Peyer's patch (tissue), 4 donors: ENCODE measurements around the gene CSRNP2. TPM values are rescaled to one million over a fixed set of nuclear protein-coding genes. Genes with fewer than 3 reads are reported as not detected.

ENCODE experiments used
- DNase-seq, 3 donors: peaks; one replicate each; pipeline ENCODE4 v3.0.0-alpha.2; 2017 to 2019
- H3K27ac ChIP-seq, 4 donors: fragments of 200-600 bp; sonication (generic); one replicate each; pipeline ENCODE4 v1.5.1; 2016 to 2019
- H3K27me3 ChIP-seq, 2 donors: fragments of 200-600 bp; sonication (generic); one replicate each; pipeline ENCODE4 v1.5.1; 2019
- H3K36me3 ChIP-seq, 3 donors: fragments of 200-600 bp; sonication (generic); one replicate each; pipeline ENCODE4 v1.5.1; 2016 to 2019
- H3K4me1 ChIP-seq, 4 donors: fragments of 200-600 bp; sonication (generic); one replicate each; pipeline ENCODE4 v1.5.1; 2016 to 2019
- H3K4me3 ChIP-seq, 4 donors: fragments of 200-600 bp; sonication (generic); 1 replicate in 3 of 4; 2 replicates in 1 of 4; pipeline ENCODE4 v1.5.1; 2016 to 2019; ENCODE audit warnings: mild to moderate bottlenecking in 1 of 4
- H3K9me3 ChIP-seq, 4 donors: fragments of 200-600 bp; sonication (generic); one replicate each; pipeline ENCODE4 v1.5.1; 2016 to 2019; ENCODE audit warnings: mild to moderate bottlenecking in 1 of 4
- CTCF ChIP-seq, 6 experiments: fragments of 450-650 bp in 4 of 6; fragments of 200-600 bp in 2 of 6; sonication (generic) in 1 of 6; IDR thresholded peaks; one replicate each; pipeline ENCODE4 v1.5.1; 2017 to 2019; ENCODE audit warnings: antibody characterized with exemption in 6 of 6, mild to moderate bottlenecking in 3 of 6, moderate library complexity in 1 of 6
- POLR2A ChIP-seq, 2 donors: fragments of 450-650 bp; IDR thresholded peaks; one replicate each; pipeline ENCODE4 v1.5.1; 2017; ENCODE audit warnings: antibody characterized with exemption in 2 of 2, mild to moderate bottlenecking in 2 of 2, moderate library complexity in 2 of 2
- total RNA-seq, 4 donors: library from RNA; depleted of rRNA; stranded (reverse); fragments of >200 nt; gene quantifications; one replicate each; pipeline ENCODE4 v1.1.0, GENCODE V29; 2016

CSRNP2 gene
- total RNA-seq, 4 donors from 2014 or later = 17.8 to 23.1 (median 21.1) TPM

GRCh38 chr12:51103977-51104376 lies 20.6 kb upstream of the CSRNP2 start:
- no peak overlapping the region for H3K27ac ChIP-seq
- H3K4me3 ChIP-seq = no peak overlapping the region
- no peaks in the 10 kb centered on the region for H3K9me3 ChIP-seq
- no peaks in the 10 kb centered on the region for H3K4me1 ChIP-seq
- no peak for DNase-seq
- TF ChIP-seq CTCF (IDR thresholded peaks at IDR 0.05) (no peak), POLR2A (IDR thresholded peaks at IDR 0.05) (no peak)
- peaks cover 0 to 90% (median 0%) of the 10 kb centered on the region in 3 donors for H3K36me3 ChIP-seq
- H3K27me3 ChIP-seq = no peaks in the 10 kb centered on the region

GRCh38 chr12:51098611-51099010 lies 15.2 kb upstream of the CSRNP2 start:
- no peaks in the 10 kb centered on the region for H3K27me3 ChIP-seq
- H3K36me3 ChIP-seq = peaks cover 0 to 98% (median 0%) of the 10 kb centered on the region in 3 donors
- H3K9me3 ChIP-seq = no peaks in the 10 kb centered on the region
- H3K27ac ChIP-seq = no peak overlapping the region
- TF ChIP-seq POLR2A (IDR thresholded peaks at IDR 0.05) (no peak), CTCF (IDR thresholded peaks at IDR 0.05) (no peak)
- no peaks in the 10 kb centered on the region for H3K4me1 ChIP-seq
- no peak for DNase-seq
- H3K4me3 ChIP-seq = no peak overlapping the region

- Histone ChIP-seq H3K4me1 (no peaks in the 10 kb centered on the region), H3K27me3 (no peaks in the 10 kb centered on the region), H3K9me3 (no peaks in the 10 kb centered on the region), H3K4me3 (no peak overlapping the region), H3K36me3 (peaks cover 0 to 21% (median 0%) of the 10 kb centered on the region in 3 donors), H3K27ac (no peak overlapping the region)
- DNase-seq = no peak
- TF ChIP-seq CTCF (IDR thresholded peaks at IDR 0.05) (no peak), POLR2A (IDR thresholded peaks at IDR 0.05) (no peak)
Observed at GRCh38 chr12:51090705-51091229, 7.4 kb upstream of the CSRNP2 start.

- no peak for TF ChIP-seq CTCF (IDR thresholded peaks at IDR 0.05)
- TF ChIP-seq POLR2A (IDR thresholded peaks at IDR 0.05) = no peak
- H3K9me3 ChIP-seq = no peaks in the 10 kb centered on the region
- no peak overlapping the region for H3K27ac ChIP-seq
- no peak overlapping the region for H3K4me3 ChIP-seq
- no peaks in the 10 kb centered on the region for H3K36me3 ChIP-seq
- H3K27me3 ChIP-seq = no peaks in the 10 kb centered on the region
- peaks cover 0 to under 1% (median 0%) of the 10 kb centered on the region in 4 donors for H3K4me1 ChIP-seq
- DNase-seq = no peak
Observed at GRCh38 chr12:51087818-51088217, 4.4 kb upstream of the CSRNP2 start.

- no peak for TF ChIP-seq CTCF (IDR thresholded peaks at IDR 0.05)
- TF ChIP-seq POLR2A (IDR thresholded peaks at IDR 0.05) = no peak
- no peaks in the 10 kb centered on the region for H3K27me3 ChIP-seq
- H3K36me3 ChIP-seq = no peaks in the 10 kb centered on the region
- no peaks in the 10 kb centered on the region for H3K9me3 ChIP-seq
- no peak overlapping the region for H3K27ac ChIP-seq
- H3K4me3 ChIP-seq = no peak overlapping the region
- H3K4me1 ChIP-seq = peaks cover 0 to 9% (median 0%) of the 10 kb centered on the region in 4 donors
- DNase-seq = no peak
Observed at GRCh38 chr12:51086933-51087332, 3.5 kb upstream of the CSRNP2 start.

- TF ChIP-seq CTCF (IDR thresholded peaks at IDR 0.05) = no peak
- TF ChIP-seq POLR2A (IDR thresholded peaks at IDR 0.05) = no peak
- no peak for DNase-seq
- Histone ChIP-seq H3K9me3 (no peaks in the 10 kb centered on the region), H3K27me3 (no peaks in the 10 kb centered on the region), H3K36me3 (no peaks in the 10 kb centered on the region), H3K4me3 (no peak overlapping the region), H3K27ac (no peak overlapping the region), H3K4me1 (peaks cover 0 to 15% (median 0%) of the 10 kb centered on the region in 4 donors)
Observed at GRCh38 chr12:51085757-51086156, 2.4 kb upstream of the CSRNP2 start.
